ENCODE data around the gene DNAH9. TPM values are rescaled to one million over a fixed set of nuclear protein-coding genes. Genes with fewer than 3 reads are reported as not detected.

The DNAH9 gene
- total and polyA plus RNA-seq, 2 donors from 2014 or later: 3.7 to 6.9 TPM

DNA sequence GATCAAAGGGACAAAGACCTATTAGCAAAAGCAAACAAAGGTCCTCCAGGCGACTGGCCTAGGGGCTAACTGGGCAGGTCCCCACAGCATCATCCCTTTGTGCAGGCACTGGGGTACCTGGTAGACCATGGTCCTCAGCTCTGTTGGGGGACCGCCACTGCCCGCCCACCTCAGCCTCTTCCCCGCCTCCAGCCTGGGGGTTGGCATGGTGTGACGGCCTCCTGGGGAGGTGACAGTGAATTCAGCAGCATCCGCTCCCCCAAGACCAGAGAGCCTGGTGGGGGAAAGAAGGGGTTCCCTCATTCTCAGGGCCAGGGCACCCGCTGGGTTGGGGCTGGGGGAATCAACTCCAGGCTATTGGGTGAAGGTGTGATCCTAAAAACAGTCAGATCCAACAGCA is 38.7 kb upstream of the DNAH9 start:
- DNase-seq (no peak), FAIRE-seq (no peak)
- intact Hi-C loops (cut with DNase I): no loop called here
- Histone ChIP-seq H3K9ac (ENCODE audit: low read length in 3 of 3) (no peak overlapping the region), H3K9me3 (ENCODE audit: control insufficient read depth in 2 of 3, insufficient read depth in 1 of 3, low read length in 3 of 3) (no peaks in the 10 kb centered on the region), H3K27ac (ENCODE audit: low read depth in 2 of 2, low read length in 2 of 2) (no peak overlapping the region), H3K4me3 (ENCODE audit: low read length in 3 of 3) (no peak overlapping the region), H3K36me3 (ENCODE audit: control insufficient read depth in 2 of 3, insufficient read depth in 3 of 3, low read length in 3 of 3) (no peaks in the 10 kb centered on the region), H3K27me3 (ENCODE audit: control insufficient read depth, insufficient read depth, low read length) (no peaks in the 10 kb centered on the region), H3K4me1 (ENCODE audit: control insufficient read depth in 2 of 3, insufficient read depth in 2 of 3, low read depth in 1 of 3, low read length in 3 of 3) (no peaks in the 10 kb centered on the region)
- TF ChIP-seq CTCF (IDR thresholded peaks at IDR 0.05; ENCODE audit: borderline replicate concordance, extremely low read depth, insufficient read depth): no peak

- no peak for FAIRE-seq
- H3K9ac ChIP-seq (ENCODE audit: low read length in 3 of 3): no peak overlapping the region
- no peak for TF ChIP-seq CTCF (IDR thresholded peaks at IDR 0.05; ENCODE audit: borderline replicate concordance, extremely low read depth, insufficient read depth)
Measured at GRCh38 chr17:11561281-11561680, 37.0 kb upstream of the DNAH9 start.

DNA sequence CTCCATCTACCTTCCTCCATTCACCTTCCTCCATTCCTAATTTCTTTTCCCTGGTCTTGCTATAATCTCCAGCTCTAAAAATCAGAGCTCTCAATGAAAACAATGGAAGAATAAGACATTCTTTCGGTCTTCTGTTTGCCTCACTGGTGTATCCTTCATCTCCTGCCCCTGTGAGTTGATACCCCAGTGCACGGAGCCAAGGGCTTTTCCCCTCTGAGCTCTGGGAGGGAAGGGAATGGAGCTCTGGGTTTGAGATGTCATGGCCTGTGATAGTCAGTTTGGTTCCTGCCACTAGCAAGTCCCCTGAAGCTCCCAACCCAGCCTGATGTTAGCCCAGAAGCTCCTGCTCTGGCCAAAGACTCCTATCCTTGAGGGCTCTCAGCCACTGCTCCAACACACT is 36.6 kb upstream of the DNAH9 start:
- H3K4me3 ChIP-seq (ENCODE audit: low read length in 3 of 3): no peak overlapping the region
- no peak overlapping the region for H3K9ac ChIP-seq (ENCODE audit: low read length in 3 of 3)
- intact Hi-C loops (cut with DNase I): no loop called here
- H3K4me1 ChIP-seq (ENCODE audit: control insufficient read depth in 2 of 3, insufficient read depth in 2 of 3, low read depth in 1 of 3, low read length in 3 of 3): no peaks in the 10 kb centered on the region
- no peaks in the 10 kb centered on the region for H3K9me3 ChIP-seq (ENCODE audit: control insufficient read depth in 2 of 3, insufficient read depth in 1 of 3, low read length in 3 of 3)
- H3K27me3 ChIP-seq (ENCODE audit: control insufficient read depth, insufficient read depth, low read length): no peaks in the 10 kb centered on the region
- DNase-seq (no peak), FAIRE-seq (no peak)
- no peak overlapping the region for H3K27ac ChIP-seq (ENCODE audit: low read depth in 2 of 2, low read length in 2 of 2)
- TF ChIP-seq CTCF (IDR thresholded peaks at IDR 0.05; ENCODE audit: borderline replicate concordance, extremely low read depth, insufficient read depth): no peak
- no peaks in the 10 kb centered on the region for H3K36me3 ChIP-seq (ENCODE audit: control insufficient read depth in 2 of 3, insufficient read depth in 3 of 3, low read length in 3 of 3)

More at GRCh38 chr17:11561281-11561680, 37.0 kb upstream of the DNAH9 start:
- H3K9me3 ChIP-seq (ENCODE audit: control insufficient read depth in 2 of 3, insufficient read depth in 1 of 3, low read length in 3 of 3): no peaks in the 10 kb centered on the region
- H3K4me3 ChIP-seq (ENCODE audit: low read length in 3 of 3): no peak overlapping the region
- H3K36me3 ChIP-seq (ENCODE audit: control insufficient read depth in 2 of 3, insufficient read depth in 3 of 3, low read length in 3 of 3): no peaks in the 10 kb centered on the region
- H3K27ac ChIP-seq (ENCODE audit: low read depth in 2 of 2, low read length in 2 of 2): no peak overlapping the region
- H3K27me3 ChIP-seq (ENCODE audit: control insufficient read depth, insufficient read depth, low read length): no peaks in the 10 kb centered on the region
- H3K4me1 ChIP-seq (ENCODE audit: control insufficient read depth in 2 of 3, insufficient read depth in 2 of 3, low read depth in 1 of 3, low read length in 3 of 3): no peaks in the 10 kb centered on the region
- no peak for DNase-seq
- intact Hi-C loops (cut with DNase I): no loop called here
